Cardiac muscle cell (in vitro differentiated cells and primary cell): ENCODE results near the gene SYTL2. TPM values are rescaled to one million over a fixed set of nuclear protein-coding genes. Genes with fewer than 3 reads are reported as not detected.

Experiments used
- DNase-seq, 2 donors: peaks; one replicate each; pipeline versions ENCODE4 v3.0.0 to v3.0.0-alpha.2; 2010 to 2017; ENCODE audit warnings: low read depth in 1 of 2, low spot score in 1 of 2
- H3K27ac ChIP-seq: fragments of 200-600 bp; sonication (generic); 2 replicates; pipeline ENCODE4 v1.5.1; 2016
- H3K27me3 ChIP-seq: fragments of 200-600 bp; sonication (generic); 2 replicates; pipeline ENCODE4 v1.6.0; 2016; ENCODE audit warnings: control low read depth
- H3K36me3 ChIP-seq: fragments of 200-600 bp; sonication (generic); 2 replicates; pipeline ENCODE4 v1.5.1; 2016; ENCODE audit warnings: control low read depth
- H3K4me1 ChIP-seq: fragments of 200-600 bp; sonication (generic); 2 replicates; pipeline ENCODE4 v1.8.1; 2017; ENCODE audit warnings: low read depth, mild to moderate bottlenecking, mixed run types
- H3K4me3 ChIP-seq: fragments of 200-600 bp; sonication (generic); 2 replicates; pipeline ENCODE4 v1.5.1; 2016; ENCODE audit warnings: mild to moderate bottlenecking
- H3K9me3 ChIP-seq: fragments of 200-600 bp; sonication (generic); 2 replicates; pipeline ENCODE4 v1.5.1; 2017; ENCODE audit warnings: low read depth, mild to moderate bottlenecking, control low read depth
- CTCF ChIP-seq: IDR thresholded peaks from 2 replicates; pipeline ENCODE4 v1.5.1; 2012; ENCODE audit warnings: low read depth, mild to moderate bottlenecking, low read length
- polyA plus RNA-seq: library from polyadenylated mRNA; unstranded; fragments of >200 nt; fragmentation: Nextera tagmentation; extraction: Ambion mirVana; gene quantifications from 2 replicates; pipeline ENCODE4 v1.2.1, GENCODE V29; 2016
- total RNA-seq: library from RNA; depleted of rRNA; stranded (reverse); fragments of >200 nt; gene quantifications from 2 replicates; pipeline ENCODE4 v1.2.3, GENCODE V29; 2016

Gene SYTL2
- total and polyA plus RNA-seq, 2 experiments from 2014 or later, result 1.7 to 4.1 TPM

DNA sequence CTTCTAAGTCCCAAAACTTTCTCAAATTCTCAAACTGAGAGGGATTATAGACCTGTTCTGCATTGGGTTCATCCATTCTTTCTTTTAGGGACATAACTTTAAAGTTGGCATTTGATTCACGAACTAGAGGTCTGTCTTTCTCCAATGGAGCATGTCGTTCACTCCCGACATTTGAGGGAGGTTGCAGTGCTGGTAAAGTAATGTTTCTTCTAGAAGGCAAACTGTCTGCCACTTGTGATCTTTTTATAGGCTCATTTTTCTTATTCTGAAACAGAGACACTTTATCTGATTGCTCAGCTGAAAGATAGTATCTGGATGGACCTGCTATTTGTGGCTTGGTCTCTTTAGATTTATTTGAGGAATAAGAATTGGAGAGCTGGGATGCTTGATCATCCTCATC is 84.6 kb downstream of the SYTL2 start:
- Histone ChIP-seq H3K4me1 (no peaks in the 10 kb centered on the region), H3K27ac (no peak overlapping the region), H3K9me3 (no peaks in the 10 kb centered on the region), H3K27me3 (no peaks in the 10 kb centered on the region), H3K36me3 (no peaks in the 10 kb centered on the region), H3K4me3 (no peak overlapping the region)
- no peak for TF ChIP-seq CTCF
- no peak for DNase-seq

- no peaks in the 10 kb centered on the region for H3K9me3 ChIP-seq
- no peak overlapping the region for H3K4me3 ChIP-seq
- TF ChIP-seq CTCF, result no peak
- H3K27me3 ChIP-seq, result no peaks in the 10 kb centered on the region
- DNase-seq, result peak in 1 of 2 donors; percentile 85
- no peak overlapping the region for H3K27ac ChIP-seq
- no peaks in the 10 kb centered on the region for H3K36me3 ChIP-seq
- no peaks in the 10 kb centered on the region for H3K4me1 ChIP-seq
These were observed 85.3 kb downstream of the SYTL2 start for GRCh38 chr11:85725510-85726258.

DNA sequence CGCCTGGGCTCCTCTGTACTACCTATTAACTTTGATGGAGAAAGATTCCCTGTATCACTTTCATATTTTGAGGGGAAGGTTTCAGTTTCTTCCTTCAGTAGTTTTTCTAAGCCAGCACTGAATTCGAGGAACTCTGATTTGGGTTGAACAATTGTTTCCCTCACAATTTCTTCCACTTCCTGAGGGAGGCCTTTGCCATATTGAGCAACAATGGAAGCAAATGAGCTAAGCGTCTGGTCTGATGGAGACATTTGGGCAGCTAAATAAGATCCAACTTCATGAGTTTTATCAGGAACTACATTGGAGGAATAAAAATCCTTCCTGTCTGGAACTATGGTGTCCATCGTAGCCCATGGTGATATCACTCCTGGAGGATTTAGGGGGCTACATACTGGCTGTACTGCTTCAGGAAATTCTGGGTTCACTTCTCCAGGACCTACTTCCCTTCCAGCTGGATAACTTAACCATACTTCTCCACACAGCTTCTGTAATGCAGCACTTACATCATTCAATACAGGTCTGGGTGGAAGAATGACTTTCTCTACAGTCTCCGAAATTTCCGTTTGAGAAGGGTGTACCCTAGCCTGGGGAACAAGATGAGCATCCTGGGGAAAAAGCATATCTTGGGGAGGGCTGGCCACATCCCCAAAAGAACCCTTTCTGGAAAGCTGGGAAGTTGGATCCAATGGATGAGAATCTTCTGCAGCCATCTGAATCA is 86.0 kb downstream of the SYTL2 start:
- H3K4me1 ChIP-seq, result no peaks in the 10 kb centered on the region
- no peaks in the 10 kb centered on the region for H3K27me3 ChIP-seq
- no peak overlapping the region for H3K27ac ChIP-seq
- no peak overlapping the region for H3K4me3 ChIP-seq
- no peaks in the 10 kb centered on the region for H3K9me3 ChIP-seq
- H3K36me3 ChIP-seq, result no peaks in the 10 kb centered on the region
- no peak for TF ChIP-seq CTCF
- DNase-seq, result peak in 1 of 2 donors; percentile 54

DNA sequence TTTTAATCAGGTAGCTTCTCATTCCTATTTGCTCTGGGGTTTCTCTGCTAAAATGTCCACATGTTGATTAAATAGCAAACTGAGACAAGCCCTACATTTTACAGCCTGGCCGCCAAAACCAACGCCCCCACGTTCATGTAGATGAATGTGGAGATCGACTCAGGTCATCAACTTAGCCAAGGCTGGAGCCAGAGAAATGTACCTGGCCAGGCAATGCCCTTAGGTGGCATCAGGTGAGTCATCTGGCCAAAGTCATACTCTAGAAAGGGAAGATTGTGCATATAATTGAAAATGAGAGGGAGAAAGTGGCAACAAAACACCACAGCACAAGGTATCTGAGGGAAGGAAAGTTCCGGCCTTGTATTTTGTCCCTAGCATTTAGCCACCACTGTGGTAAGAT is 87.9 kb downstream of the SYTL2 start:
- no peaks in the 10 kb centered on the region for H3K36me3 ChIP-seq
- H3K27ac ChIP-seq, result no peak overlapping the region
- H3K27me3 ChIP-seq, result no peaks in the 10 kb centered on the region
- no peaks in the 10 kb centered on the region for H3K9me3 ChIP-seq
- H3K4me1 ChIP-seq, result no peaks in the 10 kb centered on the region
- H3K4me3 ChIP-seq, result no peak overlapping the region
- TF ChIP-seq CTCF, result no peak
- DNase-seq, result no peak

DNA sequence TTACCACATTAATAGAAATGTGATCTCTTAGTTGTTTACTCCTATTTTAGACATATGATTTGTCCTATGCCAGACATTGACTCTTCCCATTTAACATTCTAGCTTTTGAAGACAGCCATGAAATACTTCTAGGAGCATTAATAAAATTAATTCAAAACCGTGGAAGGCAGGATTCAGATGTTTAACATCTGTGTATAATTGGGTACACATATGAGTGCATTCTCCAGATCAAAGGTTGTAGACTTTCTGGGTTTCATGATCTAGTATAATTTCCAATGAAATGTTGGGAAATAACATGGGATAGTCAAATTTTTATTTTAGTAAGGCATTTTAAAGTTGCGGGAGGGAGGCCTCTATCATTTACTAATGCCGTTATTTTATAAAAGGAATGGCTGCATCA is 89.8 kb downstream of the SYTL2 start:
- H3K9me3 ChIP-seq, result no peaks in the 10 kb centered on the region
- no peak overlapping the region for H3K4me3 ChIP-seq
- no peak for DNase-seq
- no peaks in the 10 kb centered on the region for H3K36me3 ChIP-seq
- no peaks in the 10 kb centered on the region for H3K4me1 ChIP-seq
- H3K27me3 ChIP-seq, result no peaks in the 10 kb centered on the region
- H3K27ac ChIP-seq, result no peak overlapping the region
- no peak for TF ChIP-seq CTCF
